ENCODE measurements around the gene TP73. TPM values are rescaled to one million over a fixed set of nuclear protein-coding genes. Genes with fewer than 3 reads are reported as not detected.

TP73 gene
- polyA plus RNA-seq, 1 donor from 2014 or later, result not detected

DNA sequence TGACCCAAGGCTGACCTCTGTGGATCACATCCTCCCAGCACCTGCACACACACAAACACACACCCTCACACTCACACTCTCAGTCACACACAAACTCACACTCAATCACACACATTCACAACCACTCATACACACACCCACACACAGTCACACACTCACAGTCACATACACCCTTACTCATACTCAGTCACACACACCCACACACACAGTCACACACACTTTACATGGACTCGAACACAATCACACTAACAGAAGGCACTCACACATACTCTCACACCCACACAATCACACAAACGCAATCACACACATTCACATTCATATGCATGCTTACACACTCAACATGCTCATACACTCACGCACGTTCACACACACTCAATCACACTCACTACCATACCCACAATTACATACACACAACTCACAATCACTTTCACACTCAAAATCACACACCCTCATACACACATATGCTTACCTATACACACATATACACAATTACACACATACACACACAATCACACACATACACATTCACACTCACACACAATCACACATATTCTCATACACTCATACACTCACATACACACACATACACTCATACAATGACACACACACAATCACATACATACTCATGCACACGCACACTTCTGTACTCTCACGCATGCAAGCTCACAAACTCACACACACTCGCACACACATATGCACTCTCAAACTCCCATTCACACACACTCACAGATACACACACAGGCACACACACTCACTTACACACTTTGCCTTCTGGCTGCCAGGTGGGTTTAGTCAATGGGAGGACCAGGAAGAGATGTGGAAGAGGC lies 47.1 kb upstream of the TP73 start:
- H3K9me2 ChIP-seq (ENCODE audit: insufficient read depth, low read length), result no peaks in the 10 kb centered on the region
- H3K4me3 ChIP-seq (ENCODE audit: low read length), result no peak overlapping the region
- no peaks in the 10 kb centered on the region for H3K9me3 ChIP-seq (ENCODE audit: low read length)
- H3F3A ChIP-seq (ENCODE audit: insufficient read depth, low read length, poor library complexity, severe bottlenecking), result no peaks in the 10 kb centered on the region
- H4K20me1 ChIP-seq (ENCODE audit: insufficient read depth), result no peaks in the 10 kb centered on the region
- no peak overlapping the region for H3K4me2 ChIP-seq (ENCODE audit: low read length)
- H3K27ac ChIP-seq (ENCODE audit: low read length), result no peak overlapping the region
- no peak for TF ChIP-seq TAF1 (IDR thresholded peaks at IDR 0.05; ENCODE audit: low read depth)
- TF ChIP-seq SMC3 (conservative IDR thresholded peaks at IDR 0.05; ENCODE audit: poor library complexity), result no peak
- TF ChIP-seq, protein P1, sequence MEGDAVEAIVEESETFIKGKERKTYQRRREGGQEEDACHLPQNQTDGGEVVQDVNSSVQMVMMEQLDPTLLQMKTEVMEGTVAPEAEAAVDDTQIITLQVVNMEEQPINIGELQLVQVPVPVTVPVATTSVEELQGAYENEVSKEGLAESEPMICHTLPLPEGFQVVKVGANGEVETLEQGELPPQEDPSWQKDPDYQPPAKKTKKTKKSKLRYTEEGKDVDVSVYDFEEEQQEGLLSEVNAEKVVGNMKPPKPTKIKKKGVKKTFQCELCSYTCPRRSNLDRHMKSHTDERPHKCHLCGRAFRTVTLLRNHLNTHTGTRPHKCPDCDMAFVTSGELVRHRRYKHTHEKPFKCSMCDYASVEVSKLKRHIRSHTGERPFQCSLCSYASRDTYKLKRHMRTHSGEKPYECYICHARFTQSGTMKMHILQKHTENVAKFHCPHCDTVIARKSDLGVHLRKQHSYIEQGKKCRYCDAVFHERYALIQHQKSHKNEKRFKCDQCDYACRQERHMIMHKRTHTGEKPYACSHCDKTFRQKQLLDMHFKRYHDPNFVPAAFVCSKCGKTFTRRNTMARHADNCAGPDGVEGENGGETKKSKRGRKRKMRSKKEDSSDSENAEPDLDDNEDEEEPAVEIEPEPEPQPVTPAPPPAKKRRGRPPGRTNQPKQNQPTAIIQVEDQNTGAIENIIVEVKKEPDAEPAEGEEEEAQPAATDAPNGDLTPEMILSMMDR (IDR thresholded peaks at IDR 0.05; ENCODE audit: poor library complexity, severe bottlenecking), result no peak
- TF ChIP-seq EZH2 (IDR thresholded peaks at IDR 0.05; ENCODE audit: borderline replicate concordance, insufficient read depth, low read length, poor library complexity, severe bottlenecking), result no peak
- TF ChIP-seq RAD21 (conservative IDR thresholded peaks at IDR 0.05), result no peak
- TF ChIP-seq MXI1 (conservative IDR thresholded peaks at IDR 0.05; ENCODE audit: poor library complexity, severe bottlenecking), result no peak
- TF ChIP-seq REST (IDR thresholded peaks at IDR 0.05; ENCODE audit: borderline replicate concordance), result no peak
- no peak for TF ChIP-seq POLR2AphosphoS5 (IDR thresholded peaks at IDR 0.05)
- no peak for TF ChIP-seq EP300 (conservative IDR thresholded peaks at IDR 0.05; ENCODE audit: poor library complexity, severe bottlenecking)
- no peak overlapping the region for H2AFZ ChIP-seq (ENCODE audit: low read depth, low read length)
- no peaks in the 10 kb centered on the region for H3K79me2 ChIP-seq (replicated peaks; ENCODE audit: insufficient read depth, low read length)
- H3K27me3 ChIP-seq (ENCODE audit: insufficient read depth, low read depth, low read length), result no peaks in the 10 kb centered on the region
- H3K9ac ChIP-seq (ENCODE audit: low read length), result no peak overlapping the region
- no peaks in the 10 kb centered on the region for H3K36me3 ChIP-seq (ENCODE audit: insufficient read depth, low read length)

GRCh38 chr1:3606779-3607702 lies 45.3 kb upstream of the TP73 start:
- no peaks in the 10 kb centered on the region for H3K79me2 ChIP-seq (replicated peaks; ENCODE audit: insufficient read depth, low read length)
- H3K36me3 ChIP-seq (ENCODE audit: insufficient read depth, low read length), result no peaks in the 10 kb centered on the region
- H3K27ac ChIP-seq (ENCODE audit: low read length), result no peak overlapping the region
- no peaks in the 10 kb centered on the region for H4K20me1 ChIP-seq (ENCODE audit: insufficient read depth)
- no peaks in the 10 kb centered on the region for H3K9me3 ChIP-seq (ENCODE audit: low read length)
- H3K27me3 ChIP-seq (ENCODE audit: insufficient read depth, low read depth, low read length), result peaks cover 8% of the 10 kb centered on the region
- no peak overlapping the region for H3K4me3 ChIP-seq (ENCODE audit: low read length)
- H2AFZ ChIP-seq (ENCODE audit: low read depth, low read length), result no peak overlapping the region
- no peak overlapping the region for H3K4me2 ChIP-seq (ENCODE audit: low read length)
- TF ChIP-seq EZH2 (IDR thresholded peaks at IDR 0.05; ENCODE audit: borderline replicate concordance, insufficient read depth, low read length, poor library complexity, severe bottlenecking), result no peak
- TF ChIP-seq POLR2AphosphoS5 (IDR thresholded peaks at IDR 0.05), result no peak
- TF ChIP-seq EP300 (conservative IDR thresholded peaks at IDR 0.05; ENCODE audit: poor library complexity, severe bottlenecking), result no peak
- no peak for TF ChIP-seq RAD21 (conservative IDR thresholded peaks at IDR 0.05)
- TF ChIP-seq SMC3 (conservative IDR thresholded peaks at IDR 0.05; ENCODE audit: poor library complexity), result no peak
- TF ChIP-seq, protein P1 (IDR thresholded peaks at IDR 0.05; ENCODE audit: poor library complexity, severe bottlenecking), result no peak
- no peak for TF ChIP-seq TAF1 (IDR thresholded peaks at IDR 0.05; ENCODE audit: low read depth)
- TF ChIP-seq REST (IDR thresholded peaks at IDR 0.05; ENCODE audit: borderline replicate concordance), result no peak
- TF ChIP-seq MXI1 (conservative IDR thresholded peaks at IDR 0.05; ENCODE audit: poor library complexity, severe bottlenecking), result no peak
- no peak overlapping the region for H3K9ac ChIP-seq (ENCODE audit: low read length)
- no peaks in the 10 kb centered on the region for H3F3A ChIP-seq (ENCODE audit: insufficient read depth, low read length, poor library complexity, severe bottlenecking)
- no peaks in the 10 kb centered on the region for H3K9me2 ChIP-seq (ENCODE audit: insufficient read depth, low read length)

Data from neural cell (in vitro differentiated cells).